Thymus (tissue), 14 donors: ENCODE measurements around the gene EIF4E3. TPM values are rescaled to one million over a fixed set of nuclear protein-coding genes. Genes with fewer than 3 reads are reported as not detected.
A peak's percentile ranks its signal among the peaks of the same experiment; 100 is the strongest.

Experiments used
- DNase-seq, 9 donors: peaks; one replicate each; pipeline ENCODE4 v3.0.0-alpha.2; 2013; ENCODE audit warnings: low spot score in 9 of 9, low read depth in 6 of 9, missing footprints in 1 of 9
- H3K27ac ChIP-seq, 2 donors: one replicate each; pipeline ENCODE4 v1.5.1; 2013; ENCODE audit warnings: control low read depth in 1 of 2, low read depth in 1 of 2, low read length in 1 of 2, mild to moderate bottlenecking in 1 of 2, moderate library complexity in 1 of 2
- H3K27me3 ChIP-seq, 2 donors: one replicate each; pipeline ENCODE4 v1.5.1; 2013; ENCODE audit warnings: low read length in 1 of 2; ENCODE audit not compliant: control insufficient read depth in 2 of 2, insufficient read depth in 1 of 2
- H3K36me3 ChIP-seq, 2 donors: one replicate each; pipeline ENCODE4 v1.5.1; 2013; ENCODE audit warnings: low read length in 1 of 2, mild to moderate bottlenecking in 1 of 2, moderate library complexity in 1 of 2; ENCODE audit not compliant: control insufficient read depth in 2 of 2, insufficient read depth in 2 of 2
- H3K4me1 ChIP-seq, 2 donors: one replicate each; pipeline ENCODE4 v1.5.1; 2013; ENCODE audit warnings: low read length in 2 of 2; ENCODE audit not compliant: control insufficient read depth in 2 of 2, insufficient read depth in 2 of 2
- H3K4me3 ChIP-seq, 2 donors: one replicate each; pipeline ENCODE4 v1.5.1; 2013; ENCODE audit warnings: low read length in 2 of 2, control low read depth in 1 of 2, mild to moderate bottlenecking in 1 of 2
- H3K9me3 ChIP-seq, 2 donors: one replicate each; pipeline ENCODE4 v1.5.1; 2013; ENCODE audit warnings: low read length in 1 of 2, mild to moderate bottlenecking in 1 of 2; ENCODE audit not compliant: control insufficient read depth in 2 of 2, insufficient read depth in 1 of 2
- WGBS: extraction: QIAGEN DNeasy Blood & Tissue Kit; methylation state at CpG from one replicate; pipeline ENCODE4 v1.1.7; 2013; 5-methylcytosine and 5-hydroxymethylcytosine counted together
- long read RNA-seq, 10 donors: transcript quantifications; one replicate each; lab custom pipeline, GENCODE V29; 2026
- polyA plus RNA-seq: library from polyadenylated mRNA; stranded (reverse); fragments of 200-250 nt; gene quantifications from one replicate; pipeline ENCODE4 v1.2.3, GENCODE V29; 2013
- total RNA-seq: library from RNA; stranded (reverse); fragments of 120-200 nt; gene quantifications from one replicate; pipeline ENCODE4 v1.2.4, GENCODE V29; 2013
- donor health status: healthy.

EIF4E3 gene
- total RNA-seq: 1.5 TPM
- polyA plus RNA-seq: 13.7 TPM
- long read RNA-seq, donor 1, full-length matches to known transcripts: 1 of 1 reads
- long read RNA-seq, donor 1, partial matches to known transcripts: 0 of 1 reads
- long read RNA-seq, donor 1, other reads (novel, unspliced or antisense): 0 of 1 reads
- long read RNA-seq, donor 2, full-length matches to known transcripts: 6 of 6 reads
- long read RNA-seq, donor 2, partial matches to known transcripts: 0 of 6 reads
- long read RNA-seq, donor 2, other reads (novel, unspliced or antisense): 0 of 6 reads
- long read RNA-seq, donor 3, full-length matches to known transcripts: 2 of 2 reads
- long read RNA-seq, donor 3, partial matches to known transcripts: 0 of 2 reads
- long read RNA-seq, donor 3, other reads (novel, unspliced or antisense): 0 of 2 reads
- long read RNA-seq, donor 4: 0 reads
- long read RNA-seq, donor 5, full-length matches to known transcripts: 1 of 1 reads
- long read RNA-seq, donor 5, partial matches to known transcripts: 0 of 1 reads
- long read RNA-seq, donor 5, other reads (novel, unspliced or antisense): 0 of 1 reads
- long read RNA-seq, donor 6, full-length matches to known transcripts: 1 of 1 reads
- long read RNA-seq, donor 6, partial matches to known transcripts: 0 of 1 reads
- long read RNA-seq, donor 6, other reads (novel, unspliced or antisense): 0 of 1 reads
- long read RNA-seq, donor 7, full-length matches to known transcripts: 1 of 1 reads
- long read RNA-seq, donor 7, partial matches to known transcripts: 0 of 1 reads
- long read RNA-seq, donor 7, other reads (novel, unspliced or antisense): 0 of 1 reads
- long read RNA-seq, donor 8, full-length matches to known transcripts: 3 of 3 reads
- long read RNA-seq, donor 8, partial matches to known transcripts: 0 of 3 reads
- long read RNA-seq, donor 8, other reads (novel, unspliced or antisense): 0 of 3 reads
- long read RNA-seq, donor 9, full-length matches to known transcripts: 2 of 2 reads
- long read RNA-seq, donor 9, partial matches to known transcripts: 0 of 2 reads
- long read RNA-seq, donor 9, other reads (novel, unspliced or antisense): 0 of 2 reads
- long read RNA-seq, donor 10, full-length matches to known transcripts: 1 of 1 reads
- long read RNA-seq, donor 10, partial matches to known transcripts: 0 of 1 reads
- long read RNA-seq, donor 10, other reads (novel, unspliced or antisense): 0 of 1 reads

DNA sequence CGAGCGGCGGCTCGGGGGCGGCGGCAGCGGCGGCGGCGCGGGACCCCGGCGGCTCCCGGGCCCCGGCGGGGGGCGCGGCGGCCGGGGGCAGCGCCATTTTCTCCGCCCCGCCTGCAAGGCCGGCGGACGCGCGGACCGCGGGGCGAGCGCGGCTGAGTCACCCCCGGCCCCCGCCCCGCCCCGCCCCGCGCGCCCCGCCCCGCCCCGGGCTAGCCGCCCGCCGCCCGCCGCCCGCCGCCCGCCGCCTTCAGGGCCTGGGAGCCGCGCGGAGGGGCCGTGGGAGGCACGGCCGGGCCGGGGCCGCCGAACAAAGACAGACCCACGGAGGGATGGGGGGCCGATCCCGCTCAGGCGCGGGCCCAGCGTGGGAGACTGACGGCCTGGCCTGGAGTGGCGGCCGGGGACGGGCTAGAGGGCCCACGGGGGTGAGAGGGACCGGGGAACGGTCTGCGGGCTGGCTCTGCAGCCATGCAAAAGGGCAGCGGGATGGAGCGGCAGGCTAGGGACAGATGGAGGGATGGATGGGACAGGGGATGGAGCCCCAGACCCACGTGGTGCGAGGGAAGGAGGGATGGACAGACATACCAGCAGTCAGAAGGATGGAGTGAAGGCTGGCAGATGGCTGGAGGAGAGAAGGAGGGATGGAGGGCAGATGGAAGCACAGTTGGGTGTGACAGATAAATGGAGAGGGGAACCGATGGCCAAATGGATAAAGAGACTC, at the start of gene EIF4E3:
EIF4E3 (minus strand) TSS at position 132 of the 721 bp plus-strand sequence; CDS start at position 97, 35 bp downstream.
- H3K4me3 ChIP-seq: peak within 1 kb of the TSS; percentile 51 to 85
- H3K9me3 ChIP-seq: no peaks in the 10 kb centered on the region
- H3K4me1 ChIP-seq: peaks cover 29 to 52% of the 10 kb centered on the region in 2 donors
- peaks cover 0 to 29% of the 10 kb centered on the region in 2 donors for H3K27me3 ChIP-seq
- peak within 1 kb of the TSS; percentile 18 to 82 for H3K27ac ChIP-seq
- WGBS: 4% methylated on average over 73 of the region's 80 CpGs
- DNase-seq: no peak
- no peaks in the 10 kb centered on the region for H3K36me3 ChIP-seq

DNA sequence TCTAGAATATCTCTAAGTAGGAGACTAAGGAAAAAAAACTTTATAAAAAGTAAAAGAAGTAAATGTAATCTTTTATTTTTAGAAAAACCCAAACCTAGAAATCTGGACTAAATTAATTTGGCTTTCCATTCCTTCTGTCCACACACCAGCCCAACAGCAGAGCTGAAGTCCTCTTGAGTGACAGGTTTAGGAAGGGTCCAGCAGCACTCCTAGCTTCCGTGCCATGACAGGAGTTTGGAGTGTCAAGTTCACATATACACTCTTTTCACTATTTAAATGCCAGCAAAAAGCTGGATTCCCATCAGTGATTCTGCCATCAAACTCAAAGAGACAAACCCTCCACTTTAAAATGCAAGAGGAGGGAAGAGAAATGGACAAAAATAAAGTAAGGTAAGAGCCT, 46.7 kb upstream of the EIF4E3 start:
- no peak for DNase-seq
- Histone ChIP-seq H3K9me3 (no peaks in the 10 kb centered on the region), H3K27ac (no peak overlapping the region), H3K4me3 (no peak overlapping the region), H3K27me3 (no peaks in the 10 kb centered on the region), H3K36me3 (no peaks in the 10 kb centered on the region), H3K4me1 (no peaks in the 10 kb centered on the region)
- 89% methylated on average over 1 of the region's 1 CpG for WGBS

DNA sequence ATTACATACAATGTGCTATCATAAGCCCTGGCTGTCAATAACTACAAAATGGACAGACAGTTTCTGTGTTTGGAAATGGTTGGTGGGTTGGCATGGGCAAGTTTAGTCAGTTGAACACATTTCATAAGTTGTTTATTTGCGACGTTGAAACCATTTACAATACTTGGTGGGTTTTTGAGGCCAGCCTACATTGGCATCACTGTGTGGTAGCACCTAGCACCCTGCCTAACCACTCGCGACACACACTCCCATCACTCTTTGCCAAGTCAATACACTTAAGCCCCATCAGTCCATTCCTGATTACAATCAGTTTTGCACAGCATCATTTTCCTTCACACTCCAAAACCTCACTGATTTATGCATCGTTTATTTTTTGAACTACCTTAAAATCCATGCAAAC, 45.9 kb upstream of the EIF4E3 start:
- no peak overlapping the region for H3K27ac ChIP-seq

DNA sequence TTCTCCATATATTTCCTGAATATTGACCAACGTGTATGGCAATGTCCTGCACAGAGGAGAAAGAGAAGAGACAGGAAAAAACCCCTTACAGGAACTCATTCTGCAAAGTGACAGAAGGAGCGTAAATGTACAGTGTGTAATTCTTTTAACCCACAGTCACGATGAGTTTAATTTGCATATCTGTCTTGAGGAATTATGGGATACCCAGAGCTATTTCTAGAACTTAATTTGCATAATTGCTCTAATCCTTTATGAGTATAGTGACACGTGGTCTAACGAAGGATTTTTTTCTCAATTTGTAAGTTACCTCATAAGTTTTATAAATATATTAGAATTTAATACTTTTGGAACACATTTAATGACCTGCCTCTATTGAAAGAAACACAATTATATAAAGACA, 38.2 kb upstream of the EIF4E3 start:
- H3K27ac ChIP-seq: no peak overlapping the region
- no peak for DNase-seq
- no peaks in the 10 kb centered on the region for H3K4me1 ChIP-seq
- no peak overlapping the region for H3K4me3 ChIP-seq
- WGBS: 92% methylated on average over 5 of the region's 5 CpGs
- no peaks in the 10 kb centered on the region for H3K9me3 ChIP-seq
- H3K27me3 ChIP-seq: peaks cover 0 to 3% of the 10 kb centered on the region in 2 donors
- no peaks in the 10 kb centered on the region for H3K36me3 ChIP-seq

More for the DNA sequence above, 45.9 kb upstream of the EIF4E3 start:
- Histone ChIP-seq H3K4me3 (no peak overlapping the region), H3K4me1 (no peaks in the 10 kb centered on the region), H3K36me3 (no peaks in the 10 kb centered on the region), H3K9me3 (no peaks in the 10 kb centered on the region), H3K27me3 (no peaks in the 10 kb centered on the region)
- no peak for DNase-seq
- WGBS: 92% methylated on average over 5 of the region's 5 CpGs

DNA sequence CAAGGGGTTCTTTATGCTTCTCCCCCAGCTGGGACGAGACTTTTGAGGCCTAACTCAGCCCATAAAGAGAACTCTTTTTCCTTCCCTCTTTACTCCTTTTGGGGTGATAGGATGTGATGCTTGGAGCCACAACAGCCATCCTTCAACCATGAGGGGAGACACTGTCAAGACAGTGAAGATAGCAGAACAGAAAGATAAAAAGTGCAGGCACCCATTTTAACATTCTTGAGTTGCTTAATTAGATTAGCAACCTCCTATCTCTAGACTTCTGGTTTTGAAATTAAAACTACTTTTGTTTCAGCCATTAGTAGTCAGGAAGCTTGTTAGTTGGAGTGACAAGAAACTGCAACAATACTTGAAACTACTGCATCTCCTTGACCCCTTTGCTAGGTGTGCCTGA, 34.9 kb upstream of the EIF4E3 start:
- no peaks in the 10 kb centered on the region for H3K4me1 ChIP-seq
- H3K4me3 ChIP-seq: no peak overlapping the region
- DNase-seq: no peak
- no peaks in the 10 kb centered on the region for H3K36me3 ChIP-seq
- peaks cover 0 to 5% of the 10 kb centered on the region in 2 donors for H3K9me3 ChIP-seq
- H3K27me3 ChIP-seq: peaks cover 17 to 26% of the 10 kb centered on the region in 2 donors
- WGBS: 96% methylated on average over 1 of the region's 1 CpG
- no peak overlapping the region for H3K27ac ChIP-seq

DNA sequence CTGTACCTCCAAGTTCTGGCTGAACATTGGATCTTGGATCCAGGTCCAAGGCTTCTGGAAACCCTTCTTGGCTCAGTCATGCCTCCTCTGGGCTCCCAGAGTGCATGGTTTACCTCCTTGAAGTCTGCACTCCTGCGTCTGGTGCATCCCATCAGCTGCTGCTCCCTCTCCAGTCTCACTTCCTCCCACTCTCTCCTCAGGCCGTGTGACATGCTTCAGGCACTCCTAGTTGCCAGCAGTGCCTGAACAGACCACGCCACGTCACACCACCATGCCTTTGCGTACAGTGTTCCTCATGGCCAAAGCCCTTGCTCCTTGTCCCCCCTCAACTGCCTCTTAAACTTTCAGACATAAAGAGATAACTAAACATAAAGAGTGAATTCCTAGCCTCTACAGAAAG, 34.2 kb upstream of the EIF4E3 start:
- no peak for DNase-seq
- Histone ChIP-seq H3K36me3 (no peaks in the 10 kb centered on the region), H3K4me3 (no peak overlapping the region), H3K9me3 (peaks cover 0 to 5% of the 10 kb centered on the region in 2 donors), H3K27me3 (peaks cover 24 to 33% of the 10 kb centered on the region in 2 donors), H3K27ac (no peak overlapping the region), H3K4me1 (no peaks in the 10 kb centered on the region)
- 80% methylated on average over 5 of the region's 5 CpGs for WGBS

DNA sequence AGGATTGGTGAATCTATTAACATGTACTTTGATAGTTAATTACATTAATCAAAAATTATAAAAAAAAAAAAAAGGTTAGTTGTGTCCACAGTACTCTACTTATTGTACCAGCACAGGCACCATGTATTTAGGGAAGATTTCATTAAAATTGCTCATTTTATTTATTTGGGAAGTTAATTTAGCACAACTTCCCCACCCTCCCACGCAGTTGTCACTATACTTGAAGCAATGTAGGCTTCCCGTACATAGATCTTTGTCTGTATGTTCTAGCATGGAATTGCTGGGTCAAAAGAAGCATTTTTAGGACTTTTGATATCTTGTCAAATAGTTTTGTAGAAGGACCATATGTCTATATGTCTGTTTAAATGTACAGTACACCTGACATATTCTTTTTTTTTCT, 32.9 kb upstream of the EIF4E3 start:
- H3K4me1 ChIP-seq: peaks cover under 1 to 7% of the 10 kb centered on the region in 2 donors
- no peak overlapping the region for H3K27ac ChIP-seq
- WGBS: 97% methylated on average over 2 of the region's 2 CpGs
- H3K4me3 ChIP-seq: no peak overlapping the region
- peaks cover 37 to 43% of the 10 kb centered on the region in 2 donors for H3K27me3 ChIP-seq
- H3K36me3 ChIP-seq: no peaks in the 10 kb centered on the region
- no peak for DNase-seq
- H3K9me3 ChIP-seq: peaks cover 0 to 5% of the 10 kb centered on the region in 2 donors

DNA sequence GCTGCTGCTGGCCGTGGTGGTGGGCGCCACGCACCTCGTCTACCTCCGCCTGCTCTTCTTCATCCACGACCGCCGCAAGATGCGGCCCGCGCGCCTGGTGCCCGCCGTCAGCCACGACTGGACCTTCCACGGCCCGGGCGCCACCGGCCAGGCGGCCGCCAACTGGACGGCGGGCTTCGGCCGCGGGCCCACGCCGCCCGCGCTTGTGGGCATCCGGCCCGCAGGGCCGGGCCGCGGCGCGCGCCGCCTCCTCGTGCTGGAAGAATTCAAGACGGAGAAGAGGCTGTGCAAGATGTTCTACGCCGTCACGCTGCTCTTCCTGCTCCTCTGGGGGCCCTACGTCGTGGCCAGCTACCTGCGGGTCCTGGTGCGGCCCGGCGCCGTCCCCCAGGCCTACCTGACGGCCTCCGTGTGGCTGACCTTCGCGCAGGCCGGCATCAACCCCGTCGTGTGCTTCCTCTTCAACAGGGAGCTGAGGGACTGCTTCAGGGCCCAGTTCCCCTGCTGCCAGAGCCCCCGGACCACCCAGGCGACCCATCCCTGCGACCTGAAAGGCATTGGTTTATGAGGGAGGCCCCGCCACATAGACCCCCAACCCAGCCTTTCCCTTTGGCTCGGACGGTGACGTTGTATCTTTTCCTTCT, 29.5 kb upstream of the EIF4E3 start:
- Histone ChIP-seq H3K9me3 (peaks cover 0 to 5% of the 10 kb centered on the region in 2 donors), H3K27me3 (peaks cover 46 to 70% of the 10 kb centered on the region in 2 donors), H3K4me3 (peak overlapping the region in 1 of 2 donors; percentile 63), H3K27ac (no peak overlapping the region), H3K4me1 (peaks cover 5 to 7% of the 10 kb centered on the region in 2 donors), H3K36me3 (no peaks in the 10 kb centered on the region)
- DNase-seq: no peak
- WGBS: 24% methylated on average over 65 of the region's 65 CpGs
